Right lobe of liver (tissue), 4 donors: ENCODE measurements around the gene NSG1.
A peak's percentile ranks its signal among the peaks of the same experiment; 100 is the strongest.

Experiments
- CTCF ChIP-seq, 4 donors: fragments of 200-600 bp in 3 of 4; fragments of 450-650 bp in 1 of 4; IDR thresholded peaks; one replicate each; pipeline versions ENCODE4 v1.5.1 to v1.8.0; 2016 to 2022; ENCODE audit warnings: antibody characterized with exemption in 4 of 4, mild to moderate bottlenecking in 2 of 4
- POLR2A ChIP-seq: fragments of 450-650 bp; IDR thresholded peaks from one replicate; pipeline ENCODE4 v1.6.1; 2017; ENCODE audit warnings: antibody characterized with exemption, mild to moderate bottlenecking
- donor health status: DM: no; HTN: no; CAD: no.
- donor health status: DM: no; HTN: no; CAD: no.
- donor health status: DM: no; HTN: yes; CAD: no.

GRCh38 chr4:4430492-4431195, 43.7 kb downstream of the NSG1 start:
- TF ChIP-seq POLR2A: no peak
- peak; percentile 35 to 67 (median 58) for TF ChIP-seq CTCF (IDR thresholded peaks at IDR 0.05)
